ENCODE results near the gene MTG1.
"Not testable (repeated sequence)": the region's sequence is repeated elsewhere in the genome, so short reads cannot be mapped to it uniquely, and the experiment has no call there.

The MTG1 gene

GRCh38 chr10:133378251-133379096, 15.5 kb upstream of the MTG1 start:
- no peak for DNase-seq (ENCODE audit: low spot score)

- no peak for DNase-seq (ENCODE audit: low spot score)
Observed at GRCh38 chr10:133379152-133379800, 14.7 kb upstream of the MTG1 start, which contains the start of gene PAOX. Gene PAOX (plus strand): TSS chr10:133379262. CDS start chr10:133379317, 55 bp downstream.

GRCh38 chr10:133379801-133380666, 13.9 kb upstream of the MTG1 start:
- no peak for DNase-seq (ENCODE audit: low spot score)

- no peak for DNase-seq (ENCODE audit: low spot score)
Observed at GRCh38 chr10:133381036-133381435, 12.9 kb upstream of the MTG1 start.

GRCh38 chr10:133383551-133383950, 10.4 kb upstream of the MTG1 start:
- no peak for DNase-seq (ENCODE audit: low spot score)

- no peak for DNase-seq (ENCODE audit: low spot score)
Observed at GRCh38 chr10:133384071-133384470, 9.9 kb upstream of the MTG1 start.

GRCh38 chr10:133385214-133385613, 8.7 kb upstream of the MTG1 start:
- DNase-seq (ENCODE audit: low spot score) = no peak

GRCh38 chr10:133386951-133387350, 7.0 kb upstream of the MTG1 start:
- not testable (repeated sequence) for DNase-seq (ENCODE audit: low spot score)

- no peak for DNase-seq (ENCODE audit: low spot score)
Observed at GRCh38 chr10:133388236-133388972, 5.6 kb upstream of the MTG1 start.

GRCh38 chr10:133388973-133389818, 4.8 kb upstream of the MTG1 start:
- DNase-seq (ENCODE audit: low spot score) = no peak

GRCh38 chr10:133390597-133391248, 3.2 kb upstream of the MTG1 start:
- DNase-seq (ENCODE audit: low spot score) = no peak

GRCh38 chr10:133391249-133391635, 2.7 kb upstream of the MTG1 start:
- no peak for DNase-seq (ENCODE audit: low spot score)

- DNase-seq (ENCODE audit: low spot score) = no peak
Observed at GRCh38 chr10:133391761-133392518, 2.0 kb upstream of the MTG1 start.

GRCh38 chr10:133393401-133394063, 425 bp upstream of the MTG1 start:
- no peak for DNase-seq (ENCODE audit: low spot score)

- DNase-seq (ENCODE audit: low spot score) = no peak
Observed at GRCh38 chr10:133394801-133395221, 854 bp downstream of the MTG1 start.

GRCh38 chr10:133396035-133396624, 2.2 kb downstream of the MTG1 start:
- DNase-seq (ENCODE audit: low spot score) = no peak

GRCh38 chr10:133397938-133398337, 4.0 kb downstream of the MTG1 start:
- DNase-seq (ENCODE audit: low spot score) = no peak

GRCh38 chr10:133399123-133399601, 5.2 kb downstream of the MTG1 start:
- no peak for DNase-seq (ENCODE audit: low spot score)

All from kidney capillary endothelial cell (primary cell).